A673 (cell line): ENCODE measurements around the gene RASSF4.

Source experiments
- CTCF ChIP-seq: fragments of 300-800, 200-600 bp; sonication (generic); conservative IDR thresholded peaks from 2 replicates; pipeline ENCODE4 v1.5.1; 2017; ENCODE audit warnings: low read depth, mild to moderate bottlenecking, antibody characterized with exemption, low read length, moderate library complexity, mixed read lengths
- EZH2 ChIP-seq: fragments of 200-600 bp; sonication (generic); IDR thresholded peaks from 2 replicates; pipeline ENCODE4 v1.6.1; 2017; ENCODE audit warnings: borderline replicate concordance, low read depth, mild to moderate bottlenecking, mixed read lengths, antibody characterized with exemption, low read length; ENCODE audit not compliant: poor library complexity, severe bottlenecking

GRCh38 chr10:44978213-44978569, 18.6 kb downstream of the RASSF4 start:
- TF ChIP-seq CTCF (no peak), EZH2 (no peak)
